Measurements from ENCODE around the gene TMTC1. TPM values are rescaled to one million over a fixed set of nuclear protein-coding genes. Genes with fewer than 3 reads are reported as not detected.

Gene TMTC1
- total RNA-seq, 1 donor from 2014 or later = not detected

- ChIA-PET CTCF (no interaction called here), POLR2A (no interaction called here)
- TF ChIP-seq CTCF (IDR thresholded peaks at IDR 0.05) = no peak
- Mint-ChIP-seq H3K36me3 (ENCODE audit: low read depth) (no peaks in the 10 kb centered on the region), H3K9me3 (no peaks in the 10 kb centered on the region), H3K4me3 (no peak overlapping the region), H3K27ac (no peak overlapping the region), H3K27me3 (no peaks in the 10 kb centered on the region), H3K4me1 (no peaks in the 10 kb centered on the region)
- ATAC-seq (ENCODE audit: low read depth) = no peak
- intact Hi-C loops (cut with micrococcal nuclease) = no loop called here
- no peak for DNase-seq
Observed at GRCh38 chr12:29702222-29702621, 81.5 kb downstream of the TMTC1 start.

- DNase-seq (no peak), ATAC-seq (ENCODE audit: low read depth) (no peak)
- Mint-ChIP-seq H3K9me3 (no peaks in the 10 kb centered on the region), H3K4me3 (no peak overlapping the region), H3K27me3 (no peaks in the 10 kb centered on the region), H3K27ac (no peak overlapping the region), H3K36me3 (ENCODE audit: low read depth) (no peaks in the 10 kb centered on the region), H3K4me1 (no peaks in the 10 kb centered on the region)
- ChIA-PET POLR2A (no interaction called here), CTCF (no interaction called here)
- intact Hi-C loops (cut with micrococcal nuclease) = no loop called here
- no peak for TF ChIP-seq CTCF (IDR thresholded peaks at IDR 0.05)
Observed at GRCh38 chr12:29700761-29701481, 82.8 kb downstream of the TMTC1 start.

- intact Hi-C loops (cut with micrococcal nuclease) = no loop called here
- Mint-ChIP-seq H3K27me3 (no peaks in the 10 kb centered on the region), H3K9me3 (no peaks in the 10 kb centered on the region), H3K27ac (no peak overlapping the region), H3K36me3 (ENCODE audit: low read depth) (no peaks in the 10 kb centered on the region), H3K4me1 (no peaks in the 10 kb centered on the region), H3K4me3 (no peak overlapping the region)
- ATAC-seq (ENCODE audit: low read depth) = no peak
- DNase-seq = no peak
- no peak for TF ChIP-seq CTCF (IDR thresholded peaks at IDR 0.05)
- POLR2A ChIA-PET = no interaction called here
- CTCF ChIA-PET = no interaction called here
Observed at GRCh38 chr12:29698756-29699155, 85.0 kb downstream of the TMTC1 start.

GRCh38 chr12:29695800-29696199 lies 87.9 kb downstream of the TMTC1 start:
- ChIA-PET CTCF (no interaction called here), POLR2A (no interaction called here)
- intact Hi-C loops (cut with micrococcal nuclease) = no loop called here
- H3K27ac Mint-ChIP-seq = no peak overlapping the region
- no peak overlapping the region for H3K4me3 Mint-ChIP-seq
- H3K36me3 Mint-ChIP-seq (ENCODE audit: low read depth) = no peaks in the 10 kb centered on the region
- H3K27me3 Mint-ChIP-seq = no peaks in the 10 kb centered on the region
- no peak for DNase-seq
- ATAC-seq (ENCODE audit: low read depth) = no peak
- no peak for TF ChIP-seq CTCF (IDR thresholded peaks at IDR 0.05)
- H3K4me1 Mint-ChIP-seq = no peaks in the 10 kb centered on the region
- H3K9me3 Mint-ChIP-seq = no peaks in the 10 kb centered on the region

- intact Hi-C loops (cut with micrococcal nuclease) = no loop called here
- no peak for DNase-seq
- POLR2A ChIA-PET = no interaction called here
- no peak for ATAC-seq (ENCODE audit: low read depth)
- H3K27ac Mint-ChIP-seq = no peak overlapping the region
- no peak overlapping the region for H3K4me3 Mint-ChIP-seq
- CTCF ChIA-PET = no interaction called here
- no peaks in the 10 kb centered on the region for H3K27me3 Mint-ChIP-seq
- no peak for TF ChIP-seq CTCF (IDR thresholded peaks at IDR 0.05)
- H3K4me1 Mint-ChIP-seq = no peaks in the 10 kb centered on the region
- H3K36me3 Mint-ChIP-seq (ENCODE audit: low read depth) = no peaks in the 10 kb centered on the region
- H3K9me3 Mint-ChIP-seq = no peaks in the 10 kb centered on the region
Observed at GRCh38 chr12:29695026-29695425, 88.7 kb downstream of the TMTC1 start.
